GM18508 (cell line): ENCODE results near the gene DNAJC5.
"Not testable (repeated sequence)": the region's sequence is repeated elsewhere in the genome, so short reads cannot be mapped to it uniquely, and the experiment has no call there.

Experiments
- ATAC-seq: cut with Tn5 transposase; IDR thresholded peaks from one replicate; pipeline ENCODE4 v1.9.1; 2021; ENCODE audit warnings: moderate number of reproducible peaks; ENCODE audit not compliant: insufficient read depth, unreplicated experiment

The DNAJC5 gene

DNA sequence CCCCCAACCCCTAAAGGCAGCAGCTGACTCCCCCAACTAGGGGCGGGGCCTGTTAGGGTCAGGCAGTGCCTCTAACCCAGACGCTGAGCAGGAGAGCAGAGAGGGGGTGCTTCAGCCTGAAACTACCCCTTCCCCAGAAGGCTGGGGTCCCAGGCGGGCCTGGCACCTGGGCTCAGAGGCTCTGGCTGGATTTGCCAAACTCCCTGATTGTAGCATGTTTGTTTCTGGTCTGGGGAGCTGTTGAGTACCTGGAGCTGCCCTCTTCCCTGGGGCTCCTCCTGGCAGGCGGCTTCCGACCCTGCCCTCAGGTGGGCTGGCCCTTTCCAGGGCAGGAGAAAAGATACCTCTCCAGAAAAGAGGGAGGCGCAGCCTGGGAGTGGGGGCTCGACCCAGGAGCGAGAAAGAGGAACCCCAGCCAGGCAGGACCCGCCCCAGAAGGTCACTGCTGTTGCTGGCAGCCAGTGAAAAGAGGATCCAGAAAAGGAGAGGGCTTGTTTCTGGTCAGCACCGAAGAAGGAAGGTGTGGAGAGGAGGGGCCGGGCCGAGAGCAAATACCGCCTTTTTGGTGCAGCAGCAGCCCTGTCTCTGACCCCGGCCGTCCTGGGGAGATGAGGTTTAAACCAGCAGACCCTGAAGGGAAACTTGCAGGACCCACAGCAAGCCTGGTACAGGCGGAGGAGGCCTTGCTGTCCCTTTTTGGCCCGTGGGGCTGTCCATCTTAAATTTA, 34.4 kb upstream of the DNAJC5 start:
- ATAC-seq = no peak

DNA sequence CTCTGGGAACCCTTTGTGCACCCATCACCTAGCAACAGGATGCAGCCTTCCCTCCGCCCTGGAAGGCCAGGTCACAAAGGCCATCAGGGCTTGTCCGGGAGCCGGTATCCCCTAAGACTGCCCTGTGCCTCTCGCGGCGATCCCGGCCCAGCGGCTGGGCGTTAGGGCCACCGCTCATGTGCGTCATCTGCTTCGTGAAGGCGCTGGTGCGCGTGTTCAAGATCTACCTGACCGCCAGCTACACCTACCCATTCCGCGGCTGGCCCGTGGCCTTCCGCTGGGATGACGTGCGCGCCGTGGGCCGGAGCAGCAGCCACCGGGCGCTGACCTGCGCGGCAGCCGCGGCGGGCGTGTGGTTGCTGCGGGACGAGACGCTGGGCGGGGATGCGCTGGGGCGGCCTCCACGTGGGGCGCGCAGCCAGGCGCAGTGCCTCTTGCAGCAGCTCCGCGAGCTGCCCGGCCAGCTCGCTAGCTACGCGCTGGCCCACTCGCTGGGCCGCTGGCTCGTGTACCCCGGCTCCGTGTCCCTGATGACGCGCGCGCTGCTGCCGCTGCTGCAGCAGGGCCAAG, 33.5 kb upstream of the DNAJC5 start, which contains the start of gene ABHD16B:
ABHD16B (plus strand) TSS at position 134 of the 570 bp plus-strand sequence; CDS start at position 177, 43 bp downstream.
- no peak for ATAC-seq

DNA sequence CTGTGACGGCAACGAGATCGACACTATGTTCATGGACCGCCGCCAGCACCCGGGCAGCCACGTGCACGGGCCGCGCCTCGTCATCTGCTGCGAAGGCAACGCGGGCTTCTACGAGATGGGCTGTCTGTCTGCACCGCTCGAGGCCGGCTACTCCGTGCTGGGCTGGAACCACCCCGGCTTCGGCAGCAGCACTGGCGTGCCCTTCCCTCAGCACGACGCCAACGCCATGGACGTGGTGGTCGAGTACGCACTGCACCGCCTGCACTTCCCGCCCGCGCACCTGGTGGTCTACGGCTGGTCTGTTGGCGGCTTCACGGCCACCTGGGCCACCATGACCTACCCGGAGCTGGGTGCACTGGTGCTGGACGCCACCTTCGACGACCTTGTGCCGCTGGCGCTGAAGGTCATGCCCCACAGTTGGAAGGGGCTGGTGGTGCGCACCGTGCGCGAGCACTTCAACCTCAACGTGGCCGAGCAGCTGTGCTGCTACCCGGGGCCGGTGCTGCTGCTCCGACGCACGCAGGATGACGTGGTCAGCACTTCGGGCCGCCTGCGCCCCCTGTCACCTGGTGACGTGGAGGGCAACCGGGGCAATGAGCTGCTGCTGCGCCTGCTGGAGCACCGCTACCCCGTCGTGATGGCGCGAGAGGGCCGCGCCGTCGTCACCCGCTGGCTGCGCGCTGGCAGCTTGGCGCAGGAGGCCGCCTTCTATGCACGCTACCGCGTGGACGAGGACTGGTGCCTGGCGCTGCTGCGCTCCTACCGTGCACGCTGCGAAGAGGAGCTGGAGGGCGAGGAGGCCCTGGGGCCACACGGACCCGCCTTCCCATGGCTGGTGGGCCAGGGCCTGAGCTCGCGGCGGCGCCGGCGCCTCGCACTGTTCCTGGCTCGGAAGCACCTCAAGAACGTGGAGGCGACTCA, 32.7 kb upstream of the DNAJC5 start:
- ATAC-seq = no peak

DNA sequence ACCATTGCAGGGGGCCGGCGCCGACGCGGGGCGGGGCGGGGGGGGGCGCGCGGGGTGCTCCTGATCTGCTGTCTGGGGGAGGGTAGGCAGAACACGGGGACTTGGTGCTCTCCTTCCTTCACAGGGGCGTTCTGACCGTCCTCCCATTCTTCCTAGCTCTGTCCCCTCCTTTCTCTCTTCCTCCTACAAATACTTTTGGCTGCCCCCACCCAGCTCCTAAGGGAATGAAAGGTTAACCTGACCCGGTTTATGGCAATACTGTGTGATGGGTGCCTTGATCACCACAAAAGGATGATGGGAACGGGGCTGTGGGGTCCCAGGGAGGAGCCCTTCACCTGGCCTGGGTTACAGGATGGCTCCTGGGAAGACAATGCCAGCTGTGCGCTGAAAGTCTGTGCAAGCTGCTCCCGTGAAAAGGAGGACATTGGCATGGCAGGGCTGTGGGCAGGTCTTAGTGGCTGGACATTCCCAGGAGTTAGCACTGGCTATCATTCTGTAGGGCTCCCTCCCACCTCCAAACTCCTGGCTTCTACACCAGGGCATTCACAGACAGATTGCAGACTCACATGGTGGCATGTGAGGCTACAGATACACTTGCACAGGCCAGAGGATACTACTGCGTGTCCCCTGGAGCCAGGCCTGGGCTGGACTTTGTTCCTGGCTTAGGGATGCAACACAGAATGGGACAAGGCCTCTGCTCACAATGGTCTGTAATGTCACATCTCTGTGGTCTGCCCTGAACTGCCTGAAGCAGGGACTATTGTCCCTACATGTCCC, 31.7 kb upstream of the DNAJC5 start:
- no peak for ATAC-seq

DNA sequence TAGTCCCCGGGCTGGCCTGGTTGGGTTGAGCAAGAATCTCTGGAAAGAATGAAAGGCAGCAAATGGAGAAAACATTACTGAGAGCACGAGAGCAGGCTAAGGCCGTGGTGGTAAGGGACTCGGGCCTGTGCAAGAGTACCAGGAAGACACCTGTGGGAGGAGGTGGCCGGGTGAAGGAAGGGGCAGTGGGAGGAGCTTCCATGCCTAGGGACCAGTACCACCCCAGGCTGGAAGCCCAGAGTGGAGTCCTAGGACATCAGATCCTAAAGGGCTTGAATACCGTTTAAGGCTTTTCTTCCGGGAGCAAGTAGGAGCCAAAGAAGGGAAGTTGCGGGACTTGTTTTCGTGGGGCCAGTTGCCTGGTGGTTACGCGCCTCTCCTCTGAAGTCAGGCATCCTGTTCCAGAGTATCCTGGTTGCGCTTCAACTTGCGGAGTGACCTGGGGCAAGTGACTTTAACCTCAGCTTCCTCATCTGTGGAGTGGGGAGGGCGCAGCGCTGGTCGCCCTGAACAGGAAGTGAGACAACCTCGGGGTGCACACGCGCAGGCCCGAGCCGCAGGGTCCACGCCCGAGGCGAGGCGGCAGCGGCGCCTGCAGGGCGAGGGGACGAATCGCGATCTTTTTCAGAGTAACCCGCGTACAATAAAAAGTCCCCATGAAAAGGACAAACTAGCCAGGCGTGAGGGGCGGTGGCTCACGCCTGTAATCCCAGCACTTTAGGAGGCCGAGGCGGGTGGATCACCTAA, 31.0 kb upstream of the DNAJC5 start:
- peak; percentile 33 for ATAC-seq

DNA sequence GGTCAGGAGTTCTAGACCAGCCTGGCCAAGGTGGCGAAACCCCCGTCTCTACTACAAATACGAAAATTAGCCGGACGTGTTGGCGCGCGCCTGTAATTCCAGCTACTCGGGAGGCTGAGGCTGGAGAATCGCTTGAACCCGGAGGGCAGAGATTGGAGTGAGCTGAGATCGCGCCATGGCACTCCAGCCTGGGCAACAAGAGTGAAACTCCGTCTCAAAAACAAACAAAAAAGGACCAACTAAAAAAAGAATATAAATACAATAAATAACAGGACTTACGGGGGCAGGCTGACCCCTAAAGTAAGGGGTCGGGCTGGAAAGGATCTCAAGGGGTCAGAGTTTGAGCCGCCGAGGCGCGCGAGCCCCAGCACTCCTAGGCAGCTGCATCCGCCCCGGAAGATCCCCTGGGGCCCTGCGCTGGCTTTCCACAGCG, 30.4 kb upstream of the DNAJC5 start:
- no peak for ATAC-seq

DNA sequence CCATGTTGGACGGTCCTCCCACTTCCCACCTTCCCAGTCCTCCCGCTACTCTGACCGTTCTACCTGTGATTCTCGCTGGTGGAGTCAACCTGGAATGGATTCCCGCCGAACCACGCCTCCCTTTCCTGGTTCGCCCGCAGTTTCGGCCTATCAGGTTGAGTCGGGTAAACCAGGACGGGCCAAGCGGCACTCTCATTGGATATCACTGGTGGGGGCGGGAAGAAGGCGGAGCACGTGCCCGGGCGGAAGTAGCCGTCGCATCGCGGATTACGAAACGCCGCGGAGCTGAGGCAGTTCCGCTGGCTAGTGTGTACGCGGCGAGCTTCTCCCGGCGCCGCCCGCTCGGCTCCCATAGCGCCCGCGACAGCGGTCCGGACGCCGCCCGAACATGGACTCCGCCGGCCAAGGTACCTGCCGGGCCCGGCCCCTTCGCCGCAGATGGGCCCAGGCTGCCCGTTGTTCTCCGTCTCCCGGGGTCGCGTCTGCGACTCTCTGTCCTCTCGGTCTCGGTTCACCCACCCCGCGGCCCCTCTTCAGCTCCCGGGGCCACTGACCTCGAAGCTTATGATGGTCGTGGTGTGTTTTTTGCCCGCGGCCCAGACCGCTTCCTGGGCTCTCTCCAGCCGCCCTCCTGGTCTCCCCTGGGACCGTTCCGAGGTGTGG, 29.8 kb upstream of the DNAJC5 start, which contains the start of gene TPD52L2:
TPD52L2 (plus strand) TSS at position 293 of the 663 bp plus-strand sequence; CDS start at position 389, 96 bp downstream.
- peak; percentile 43 for ATAC-seq

DNA sequence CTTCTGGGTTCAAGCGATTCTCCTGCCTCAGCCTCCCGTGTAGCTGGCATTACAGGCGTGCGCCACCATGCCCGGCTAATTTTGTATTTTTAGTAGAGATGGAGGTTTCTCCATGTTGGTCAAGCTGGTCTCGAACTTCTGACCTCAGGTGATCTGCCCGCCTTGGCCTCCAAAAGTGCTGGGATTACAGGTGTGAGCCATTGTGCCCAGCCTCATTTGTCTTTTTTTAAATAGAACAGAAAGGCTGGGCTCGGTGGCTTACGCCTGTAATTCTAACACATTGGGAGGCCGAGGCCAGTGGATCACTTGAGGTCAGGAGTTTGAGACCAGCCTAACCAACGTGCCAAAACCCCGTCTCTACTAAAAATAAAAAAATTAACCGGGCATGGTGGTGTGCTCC, 27.9 kb upstream of the DNAJC5 start:
- not testable (repeated sequence) for ATAC-seq

DNA sequence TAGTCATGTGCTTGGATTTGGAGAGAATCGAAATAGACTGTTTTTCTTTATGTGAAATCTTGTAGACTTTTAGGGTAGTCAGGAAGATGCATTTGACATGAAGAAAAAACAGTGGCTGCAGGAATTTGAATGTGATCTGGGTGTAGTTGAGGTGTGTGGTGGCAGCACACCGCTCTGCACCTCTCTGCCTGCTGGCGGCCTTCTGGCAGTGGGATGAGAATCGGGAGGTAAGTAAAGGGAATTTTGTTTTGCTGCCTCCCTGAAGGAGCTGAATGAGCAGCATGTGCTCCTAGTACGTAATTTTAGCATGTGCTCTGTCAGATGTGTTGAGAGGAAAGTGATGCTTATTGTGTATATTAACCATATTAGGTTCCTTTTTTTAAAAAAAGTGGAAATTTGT, 26.7 kb upstream of the DNAJC5 start:
- no peak for ATAC-seq

DNA sequence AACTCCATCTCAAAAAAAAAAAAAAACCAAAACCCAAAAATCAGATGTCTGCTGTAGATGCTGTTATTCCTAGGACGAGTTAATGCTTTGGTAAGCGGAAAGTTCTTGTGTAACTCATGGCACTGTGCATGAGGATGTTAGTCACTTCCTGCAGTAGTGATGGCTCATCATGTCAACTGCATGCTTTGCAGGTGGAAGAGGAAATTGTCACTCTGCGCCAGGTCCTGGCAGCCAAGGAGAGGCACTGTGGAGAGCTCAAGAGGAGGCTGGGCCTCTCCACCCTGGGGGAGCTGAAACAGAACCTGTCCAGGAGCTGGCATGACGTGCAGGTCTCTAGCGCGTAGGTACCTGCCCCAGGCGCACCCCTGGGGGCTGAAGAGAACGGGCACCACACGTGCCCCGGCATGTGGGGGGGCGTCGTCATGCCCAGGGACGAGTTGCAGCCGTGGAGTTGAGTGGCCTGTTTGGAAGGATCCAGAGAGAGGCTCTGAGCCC, 21.4 kb upstream of the DNAJC5 start:
- ATAC-seq = no peak

DNA sequence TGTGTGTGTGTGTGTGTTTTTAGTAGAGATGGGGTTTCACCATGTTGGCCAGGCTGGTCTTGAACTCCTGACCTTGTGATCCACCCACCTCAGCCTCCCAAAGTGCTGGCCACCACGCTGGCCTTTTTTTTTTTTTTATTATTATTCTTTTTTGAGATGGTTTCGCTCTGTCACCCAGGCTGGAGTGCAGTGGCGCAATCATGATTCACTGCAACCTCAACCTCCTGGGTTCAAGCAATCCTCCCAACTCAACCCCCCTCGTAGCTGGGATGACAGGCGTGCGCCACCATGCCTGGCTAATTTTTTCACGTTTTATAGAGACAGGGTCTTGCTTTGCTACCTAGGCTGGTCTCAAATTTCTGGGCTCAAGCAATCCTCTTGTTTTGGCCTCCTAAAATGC, 20.7 kb upstream of the DNAJC5 start:
- not testable (repeated sequence) for ATAC-seq

DNA sequence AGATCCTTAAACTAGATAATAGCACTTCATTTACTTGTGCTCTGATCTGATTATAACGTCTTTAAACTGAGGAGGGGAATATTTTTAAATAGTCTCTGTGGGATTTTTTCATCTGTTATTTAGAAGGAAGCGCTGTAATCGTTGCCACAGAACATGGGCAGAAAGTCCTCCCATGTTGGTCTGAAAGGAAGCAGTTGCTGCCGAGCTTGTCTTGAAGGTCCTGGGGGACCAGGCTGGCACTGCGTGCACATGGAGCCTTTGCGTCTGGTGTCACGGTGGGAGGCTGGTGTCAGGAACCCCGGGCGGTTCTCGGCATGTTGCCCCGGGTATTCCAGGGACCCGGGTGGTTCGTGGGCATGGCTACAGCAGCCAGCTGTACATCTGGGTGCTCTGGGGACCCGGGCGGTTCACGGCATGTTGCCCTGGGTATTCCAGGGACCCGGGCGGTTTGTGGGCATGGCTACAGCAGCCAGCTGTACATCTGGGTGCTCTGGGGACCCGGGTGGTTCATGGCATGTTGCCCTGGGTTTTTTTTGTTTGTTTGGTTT, 18.4 kb upstream of the DNAJC5 start:
- no peak for ATAC-seq

DNA sequence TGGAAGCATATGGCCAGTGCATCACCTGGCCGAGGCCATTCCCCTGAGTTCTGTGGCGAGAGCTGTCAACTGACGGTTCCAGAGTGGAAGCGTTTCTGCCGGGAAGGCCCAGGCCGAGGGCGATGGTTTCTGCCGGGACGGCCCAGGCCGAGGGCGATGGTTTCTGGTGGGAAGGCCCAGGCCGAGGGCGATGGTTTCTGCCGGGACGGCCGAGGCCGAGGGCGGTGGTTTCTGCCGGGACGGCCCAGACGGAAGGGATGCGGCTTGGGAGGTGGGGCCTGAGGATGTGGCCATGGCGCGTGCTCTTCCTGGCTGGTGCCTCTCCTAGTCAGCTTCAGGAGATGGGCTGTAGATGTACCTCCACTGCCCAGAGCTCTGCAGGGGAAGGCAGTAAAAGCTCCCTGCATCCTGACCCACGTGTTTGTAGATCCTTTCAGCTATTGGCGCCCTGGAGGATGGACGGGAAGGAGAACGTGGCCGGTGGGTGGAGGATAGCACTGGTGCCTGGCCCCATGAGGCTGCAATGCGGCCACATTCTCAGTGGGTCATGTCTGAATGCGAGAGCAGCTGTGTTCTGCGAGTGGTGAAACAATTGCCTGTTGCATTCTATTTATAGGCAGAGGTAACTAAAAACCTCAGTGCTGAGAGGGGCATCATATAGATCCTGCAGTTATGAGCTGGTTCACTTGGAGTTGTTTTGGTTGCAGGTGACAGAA, 17.0 kb upstream of the DNAJC5 start:
- no peak for ATAC-seq

DNA sequence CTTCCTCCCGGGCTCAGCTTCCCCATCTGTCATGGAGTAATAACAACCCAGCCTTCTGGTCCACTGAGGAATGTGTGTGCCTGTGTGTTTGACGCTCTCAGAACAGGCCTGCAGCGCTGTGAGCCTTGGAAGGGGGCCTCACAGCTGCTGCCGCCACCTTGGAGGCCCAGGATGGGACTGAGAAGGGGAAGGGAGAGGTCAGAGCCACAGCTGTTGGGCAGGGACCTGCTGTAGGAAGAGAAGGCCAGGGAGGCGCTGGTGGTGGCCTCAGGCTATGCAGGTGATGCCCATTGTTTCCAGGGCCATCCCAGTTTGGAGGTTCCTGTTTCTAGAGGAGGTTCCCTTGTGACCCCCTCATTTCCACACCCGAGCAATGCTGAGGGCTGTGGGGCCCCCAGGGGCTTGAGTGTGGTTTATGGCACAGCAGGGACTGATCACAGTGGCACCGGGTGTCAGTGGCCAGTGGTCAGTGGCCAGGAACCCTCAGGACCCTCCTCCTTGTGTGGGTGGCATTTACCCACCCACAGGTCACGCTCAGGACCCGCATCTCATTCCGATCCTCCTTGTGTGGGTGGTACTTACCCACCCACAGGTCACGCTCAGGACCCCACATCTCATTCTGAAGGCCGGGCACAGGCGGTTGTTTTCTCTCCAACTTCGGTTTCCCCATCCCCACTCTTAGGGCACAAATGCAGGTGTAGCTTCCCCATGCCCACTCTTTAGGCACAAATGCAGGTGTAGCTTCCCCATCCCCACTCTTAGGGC, 15.8 kb upstream of the DNAJC5 start:
- no peak for ATAC-seq

DNA sequence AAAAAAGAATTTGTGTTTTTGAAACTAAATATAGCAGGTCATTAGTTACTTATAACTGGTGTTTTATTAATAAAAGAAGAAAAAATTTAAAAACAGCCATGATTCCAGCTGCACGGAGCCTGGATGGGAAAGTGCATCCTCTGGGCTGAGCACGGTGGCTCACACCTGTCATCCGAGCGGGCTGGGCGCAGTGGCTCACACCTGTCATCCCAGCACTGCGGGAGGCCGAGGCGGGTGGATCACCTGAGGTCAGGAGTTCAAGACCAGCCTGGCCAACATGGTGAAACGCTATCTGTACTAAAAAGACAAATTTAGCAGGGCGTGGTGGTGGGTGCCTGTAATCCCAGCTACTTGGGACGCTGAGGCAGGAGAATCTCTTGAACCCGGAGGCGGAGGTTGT, 14.0 kb upstream of the DNAJC5 start:
- not testable (repeated sequence) for ATAC-seq

DNA sequence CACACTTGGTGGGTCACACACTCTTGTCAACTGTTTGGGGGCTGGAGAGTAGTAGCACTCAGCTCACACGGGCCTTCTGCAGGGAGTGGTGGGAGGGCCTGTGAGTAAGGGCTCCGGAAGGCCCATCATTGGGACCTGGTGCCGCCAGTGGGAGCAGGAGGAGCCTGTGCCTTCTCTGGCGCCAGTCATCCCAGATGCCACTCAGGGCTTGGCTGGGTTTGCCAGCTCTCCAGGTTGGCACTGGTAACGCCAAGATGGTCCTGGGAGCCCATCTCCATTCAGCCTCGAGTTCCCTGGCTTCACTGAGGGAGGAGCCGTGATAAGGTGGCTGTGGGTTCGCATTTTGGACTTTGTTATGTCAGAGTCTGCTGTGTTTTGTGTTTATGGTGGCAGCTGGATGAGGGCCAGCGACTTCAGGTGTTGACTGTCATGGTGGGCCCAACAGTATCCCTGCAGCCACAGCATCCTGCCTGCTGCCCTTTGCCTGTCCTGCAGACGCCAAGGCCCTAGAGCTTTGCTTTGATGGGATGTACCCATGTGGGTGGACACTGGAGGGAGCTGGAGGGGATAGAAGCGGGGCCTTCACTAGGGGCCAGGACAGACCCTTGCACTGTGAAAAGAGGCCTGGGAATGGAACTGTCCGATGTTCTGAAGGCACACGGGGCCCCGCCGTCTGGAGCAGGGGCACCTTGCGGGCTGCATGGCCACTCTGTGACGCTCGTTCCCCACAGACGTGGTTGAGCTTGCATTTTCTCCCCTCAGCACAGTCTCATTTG, 13.3 kb upstream of the DNAJC5 start:
- no peak for ATAC-seq
